NCI-H2107 treated with DMSO at 0.1 percent for 48 hours (cell line): ENCODE results near the gene SLC4A3.

Experiments used
- DNase-seq: peaks from one replicate; lab custom pipeline; 2025; ENCODE audit not compliant: unreplicated experiment; lab: John Stamatoyannopoulos, UW

SLC4A3 gene

GRCh38 chr2:219627103-219628100 lies at the start of gene SLC4A3:
TSS of gene SLC4A3 (plus strand) at chr2:219627630. CDS start at chr2:219627993, 363 bp downstream.
- DNase-seq = no peak

- DNase-seq = no peak
Measured at GRCh38 chr2:219578811-219579613, 48.4 kb upstream of the SLC4A3 start.

GRCh38 chr2:219581346-219581745 lies 46.1 kb upstream of the SLC4A3 start:
- DNase-seq = no peak

- DNase-seq = no peak
Measured at GRCh38 chr2:219591091-219591490, 36.3 kb upstream of the SLC4A3 start.

- no peak for DNase-seq
Measured at GRCh38 chr2:219592736-219593135, 34.7 kb upstream of the SLC4A3 start.

GRCh38 chr2:219593154-219593553 lies 34.3 kb upstream of the SLC4A3 start:
- no peak for DNase-seq

- DNase-seq = no peak
Measured at GRCh38 chr2:219595256-219595655, 32.2 kb upstream of the SLC4A3 start.

- DNase-seq = no peak
Measured at GRCh38 chr2:219596954-219597551, 30.4 kb upstream of the SLC4A3 start.

GRCh38 chr2:219597552-219598307 lies 29.7 kb upstream of the SLC4A3 start, which contains the start of gene STK11IP:
TSS of gene STK11IP (plus strand) at chr2:219597857. CDS start at chr2:219598120, 263 bp downstream.
- peak; percentile 83 for DNase-seq

- DNase-seq = no peak
Measured at GRCh38 chr2:219598308-219599078, 28.9 kb upstream of the SLC4A3 start.

- no peak for DNase-seq
Measured at GRCh38 chr2:219603771-219604170, 23.7 kb upstream of the SLC4A3 start.

- no peak for DNase-seq
Measured at GRCh38 chr2:219605607-219605954, 21.8 kb upstream of the SLC4A3 start.

GRCh38 chr2:219607931-219608330 lies 19.5 kb upstream of the SLC4A3 start:
- no peak for DNase-seq

GRCh38 chr2:219608399-219608964 lies 18.9 kb upstream of the SLC4A3 start:
- DNase-seq = no peak

GRCh38 chr2:219609149-219609750 lies 18.2 kb upstream of the SLC4A3 start:
- no peak for DNase-seq

- DNase-seq = no peak
Measured at GRCh38 chr2:219611306-219611705, 16.1 kb upstream of the SLC4A3 start.

GRCh38 chr2:219611866-219612576 lies 15.4 kb upstream of the SLC4A3 start:
- DNase-seq = peak; percentile 27

- peak; percentile 30 for DNase-seq
Measured at GRCh38 chr2:219612577-219613286, 14.7 kb upstream of the SLC4A3 start.
